HepG2 (cell line): ENCODE data around the gene MGARP. TPM values are rescaled to one million over a fixed set of nuclear protein-coding genes. Genes with fewer than 3 reads are reported as not detected.

Experiments
- CBX5 ChIP-seq: sonication (generic); formaldehyde crosslinking; IDR thresholded peaks from 2 replicates; pipeline ENCODE4 v1.4.0; 2020; ENCODE audit warnings: missing genetic modification reagents, borderline replicate concordance
- FOXC1 ChIP-seq: sonication (generic); formaldehyde crosslinking; IDR thresholded peaks from 2 replicates; pipeline ENCODE4 v1.8.0; 2022; ENCODE audit warnings: mild to moderate bottlenecking, missing genetic modification reagents, borderline replicate concordance
- FOXO1 ChIP-seq: sonication (generic); formaldehyde crosslinking; IDR thresholded peaks from 2 replicates; pipeline ENCODE4 v1.4.0; 2020; ENCODE audit warnings: missing genetic modification reagents
- FOXP1 ChIP-seq, 2 experiments: fragments of 450-650 bp in 1 of 2; IDR thresholded peaks; 2 replicates each; pipeline ENCODE4 v1.6.1; 2017 to 2018; ENCODE audit warnings: antibody characterized with exemption in 1 of 2
- HNRNPH1 ChIP-seq: fragments of 200-400 bp; formaldehyde crosslinking; optimal IDR thresholded peaks from 2 replicates; pipeline ENCODE3; 2017; ENCODE audit warnings: mild to moderate bottlenecking, low read depth, low read length
- KLF16 ChIP-seq, 2 experiments: sonication (generic) in 1 of 2; formaldehyde crosslinking in 1 of 2; IDR thresholded peaks; 2 replicates each; pipeline versions ENCODE4 v1.6.1 to v1.8.0; 2016 to 2023; ENCODE audit warnings: missing genetic modification reagents in 2 of 2, missing compliant biosample characterization in 1 of 2
- NFKB2 ChIP-seq: sonication (generic); formaldehyde crosslinking; IDR thresholded peaks from 2 replicates; pipeline ENCODE4 v1.4.0; 2020; ENCODE audit warnings: missing genetic modification reagents, borderline replicate concordance
- POLR2AphosphoS5 ChIP-seq: IDR thresholded peaks from 2 replicates; pipeline ENCODE4 v1.6.1; 2012; ENCODE audit warnings: low read depth, low read length
- RARG ChIP-seq: sonication (generic); formaldehyde crosslinking; IDR thresholded peaks from 2 replicates; pipeline ENCODE4 v1.4.0; 2020; ENCODE audit warnings: low read depth, mild to moderate bottlenecking, missing genetic modification reagents
- SIN3A ChIP-seq: IDR thresholded peaks from 2 replicates; pipeline ENCODE4 v1.6.1; 2011; ENCODE audit warnings: low read depth, mild to moderate bottlenecking, control low read depth, low read length, borderline replicate concordance
- SMARCE1 ChIP-seq: fragments of 450-650 bp; IDR thresholded peaks from 2 replicates; pipeline ENCODE4 v1.6.1; 2017; ENCODE audit warnings: borderline replicate concordance
- SMYD3 ChIP-seq: sonication (generic); formaldehyde crosslinking; IDR thresholded peaks from 2 replicates; pipeline ENCODE4 v1.8.1; 2023; ENCODE audit warnings: mild to moderate bottlenecking, missing genetic modification reagents
- TAF1 ChIP-seq: sonication (generic); formaldehyde crosslinking; IDR thresholded peaks from 2 replicates; pipeline ENCODE4 v1.4.0; 2020; ENCODE audit warnings: missing genetic modification reagents
- TRIM24 ChIP-seq: sonication (generic); formaldehyde crosslinking; IDR thresholded peaks from 2 replicates; pipeline ENCODE4 v1.8.0; 2022; ENCODE audit warnings: mild to moderate bottlenecking, missing genetic modification reagents
- ZBTB1 ChIP-seq: sonication (generic); formaldehyde crosslinking; IDR thresholded peaks from 2 replicates; pipeline ENCODE4 v1.4.0; 2020; ENCODE audit warnings: missing genetic modification reagents, borderline replicate concordance
- ZEB1 ChIP-seq: IDR thresholded peaks from 2 replicates; pipeline ENCODE4 v1.6.1; 2012; ENCODE audit warnings: mild to moderate bottlenecking, low read depth, inconsistent platforms; ENCODE audit not compliant: insufficient replicate concordance
- ZFX ChIP-seq: sonication (generic); formaldehyde crosslinking; IDR thresholded peaks from 2 replicates; pipeline ENCODE4 v1.4.0; 2020; ENCODE audit warnings: mild to moderate bottlenecking, low read depth, missing genetic modification reagents, moderate library complexity
- ZMYM4 ChIP-seq: sonication (generic); formaldehyde crosslinking; IDR thresholded peaks from 2 replicates; pipeline ENCODE4 v1.8.1; 2023; ENCODE audit warnings: mild to moderate bottlenecking, missing genetic modification reagents
- ZNF101 ChIP-seq: sonication (generic); formaldehyde crosslinking; IDR thresholded peaks from 2 replicates; pipeline ENCODE4 v1.4.0; 2020; ENCODE audit warnings: mild to moderate bottlenecking, low read depth, missing genetic modification reagents, borderline replicate concordance
- ZNF207 ChIP-seq: fragments of 450-650 bp; IDR thresholded peaks from 2 replicates; pipeline ENCODE4 v1.6.1; 2016; ENCODE audit warnings: antibody characterized with exemption, borderline replicate concordance
- ZNF234 ChIP-seq: sonication (generic); formaldehyde crosslinking; conservative IDR thresholded peaks from 2 replicates; pipeline ENCODE4 v1.5.1; 2020; ENCODE audit warnings: mild to moderate bottlenecking, missing genetic modification reagents
- ZNF383 ChIP-seq: sonication (generic); formaldehyde crosslinking; IDR thresholded peaks from 2 replicates; pipeline ENCODE4 v1.4.0; 2020; ENCODE audit warnings: missing genetic modification reagents, mild to moderate bottlenecking, borderline replicate concordance
- ZNF709 ChIP-seq: sonication (generic); formaldehyde crosslinking; IDR thresholded peaks from 2 replicates; pipeline ENCODE4 v1.5.0; 2020; ENCODE audit warnings: mild to moderate bottlenecking, missing genetic modification reagents
- ZNF772 ChIP-seq: sonication (generic); formaldehyde crosslinking; IDR thresholded peaks from 2 replicates; pipeline ENCODE4 v1.5.0; 2020; ENCODE audit warnings: mild to moderate bottlenecking, missing genetic modification reagents
- ZNF839 ChIP-seq: sonication (generic); formaldehyde crosslinking; IDR thresholded peaks from 2 replicates; pipeline ENCODE4 v1.4.0; 2020; ENCODE audit warnings: missing genetic modification reagents, mild to moderate bottlenecking, borderline replicate concordance
- polyA plus RNA-seq, 8 experiments: library from polyadenylated mRNA; depleted of rRNA in 3 of 8; stranded (reverse) in 7 of 8; unstranded in 1 of 8; fragments of >200 nt; fragmentation: Illumina TruSeq in 4 of 8; extraction: Trizol in 4 of 8; gene quantifications; 2 replicates each; pipeline versions ENCODE4 v1.2.1 to v1.2.3, GENCODE V29; 2011 to 2016; ENCODE audit warnings: low read depth in 4 of 8, missing spikeins in 1 of 8, mixed read lengths in 1 of 8; ENCODE audit not compliant: insufficient read depth in 1 of 8
- total RNA-seq, 5 experiments: library from RNA; depleted of rRNA; stranded (reverse); fragments of >200 nt; fragmentation: Illumina TruSeq; extraction: Trizol; gene quantifications; 2 replicates each; pipeline ENCODE4 v1.2.3, GENCODE V29; 2016; ENCODE audit warnings: low read depth in 1 of 5
- TF ChIP-seq, protein P1 (sequence below): sonication (generic); formaldehyde crosslinking; IDR thresholded peaks from 2 replicates; pipeline ENCODE4 v1.5.0; 2020; ENCODE audit warnings: missing genetic modification reagents
- TF ChIP-seq, protein P2 (sequence below): IDR thresholded peaks from 2 replicates; pipeline ENCODE4 v1.6.1; 2016; ENCODE audit warnings: missing compliant biosample characterization, missing genetic modification reagents, borderline replicate concordance

Gene MGARP
- total and polyA plus RNA-seq, 2 of the 13 experiments (the other 11 are each of a cell fraction or from before 2014, with no cell fraction given), result 0.11 to 0.13 TPM

DNA sequence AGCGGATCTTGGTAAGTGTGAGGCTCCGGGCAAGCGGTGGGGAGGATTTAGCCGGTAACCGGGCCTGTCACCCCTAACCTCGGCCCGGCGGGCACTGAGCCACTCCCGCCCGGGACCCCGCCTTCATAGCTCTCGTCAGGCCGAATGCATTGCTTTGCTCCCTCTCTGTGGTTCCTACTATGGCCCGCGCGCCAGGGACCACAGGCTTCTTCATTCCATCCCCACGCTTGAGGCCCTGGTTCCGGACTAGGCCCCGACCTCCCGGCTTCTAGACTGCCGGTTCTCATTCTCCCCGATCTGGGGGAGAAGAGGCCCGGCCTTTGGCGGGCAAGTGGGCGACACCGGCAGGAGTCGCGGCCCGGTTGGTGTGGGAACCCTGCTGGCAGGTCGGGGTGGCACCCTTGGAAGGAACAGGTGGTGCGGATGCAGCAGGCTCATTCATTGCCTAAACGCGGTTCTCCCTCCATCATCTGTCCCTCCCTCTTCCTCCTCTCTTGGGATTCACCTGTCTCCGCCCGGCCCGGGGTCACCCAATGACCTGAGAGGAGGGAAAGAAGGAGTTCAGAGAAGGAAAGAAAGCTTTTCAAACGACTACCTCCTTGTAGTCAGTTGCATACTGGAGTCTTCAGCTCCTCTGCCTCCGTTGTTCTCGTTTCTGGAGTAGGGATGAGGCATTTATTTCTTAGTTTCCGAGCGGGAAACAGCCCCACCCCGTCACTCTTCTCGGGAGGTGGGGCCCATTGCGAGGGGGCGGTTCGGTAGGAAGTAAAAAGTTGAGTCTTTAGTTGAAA is 22.0 kb upstream of the MGARP start, which contains the start of gene NDUFC1 (continued):
- no peak for TF ChIP-seq NFKB2 (CRISPR knock-in tag)
- no peak for TF ChIP-seq ZNF207
- no peak for TF ChIP-seq ZNF383 (CRISPR knock-in tag)
- TF ChIP-seq ZFX, result peak; percentile 79
- TF ChIP-seq CBX5 (CRISPR knock-in tag), result no peak
- no peak for TF ChIP-seq KLF16 (CRISPR knock-in tag; IDR thresholded peaks at IDR 0.05)
- TF ChIP-seq RARG (CRISPR knock-in tag), result no peak
- peak; percentile 44 for TF ChIP-seq ZEB1
- TF ChIP-seq TRIM24 (CRISPR knock-in tag), result no peak
- no peak for TF ChIP-seq ZNF839 (CRISPR knock-in tag)
- no peak for TF ChIP-seq POLR2AphosphoS5
- TF ChIP-seq FOXC1, result 0 out of 2 replicates have a peak, but pooled peaks have one; percentile 54
- TF ChIP-seq SMARCE1, result no peak
- no peak for TF ChIP-seq ZNF101 (CRISPR knock-in tag)
- TF ChIP-seq TAF1 (CRISPR knock-in tag), result no peak
- TF ChIP-seq ZNF709 (CRISPR knock-in tag), result no peak; the same call in 1 of the 2 replicates
- no peak for TF ChIP-seq FOXO1 (CRISPR knock-in tag)
- TF ChIP-seq ZMYM4 (CRISPR knock-in tag), result no peak
- no peak for TF ChIP-seq SMYD3 (CRISPR knock-in tag)
- TF ChIP-seq FOXP1 (IDR thresholded peaks at IDR 0.05), result no peak
- no peak for TF ChIP-seq FOXP1 (CRISPR knock-in tag; IDR thresholded peaks at IDR 0.05)
- TF ChIP-seq, protein P1, sequence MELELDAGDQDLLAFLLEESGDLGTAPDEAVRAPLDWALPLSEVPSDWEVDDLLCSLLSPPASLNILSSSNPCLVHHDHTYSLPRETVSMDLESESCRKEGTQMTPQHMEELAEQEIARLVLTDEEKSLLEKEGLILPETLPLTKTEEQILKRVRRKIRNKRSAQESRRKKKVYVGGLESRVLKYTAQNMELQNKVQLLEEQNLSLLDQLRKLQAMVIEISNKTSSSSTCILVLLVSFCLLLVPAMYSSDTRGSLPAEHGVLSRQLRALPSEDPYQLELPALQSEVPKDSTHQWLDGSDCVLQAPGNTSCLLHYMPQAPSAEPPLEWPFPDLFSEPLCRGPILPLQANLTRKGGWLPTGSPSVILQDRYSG (CRISPR knock-in tag), result no peak
- TF ChIP-seq ZBTB1 (CRISPR knock-in tag), result no peak
- TF ChIP-seq ZNF234 (CRISPR knock-in tag), result 0 out of 2 replicates have a peak, but pooled peaks have one; percentile 41
- TF ChIP-seq, protein P2, sequence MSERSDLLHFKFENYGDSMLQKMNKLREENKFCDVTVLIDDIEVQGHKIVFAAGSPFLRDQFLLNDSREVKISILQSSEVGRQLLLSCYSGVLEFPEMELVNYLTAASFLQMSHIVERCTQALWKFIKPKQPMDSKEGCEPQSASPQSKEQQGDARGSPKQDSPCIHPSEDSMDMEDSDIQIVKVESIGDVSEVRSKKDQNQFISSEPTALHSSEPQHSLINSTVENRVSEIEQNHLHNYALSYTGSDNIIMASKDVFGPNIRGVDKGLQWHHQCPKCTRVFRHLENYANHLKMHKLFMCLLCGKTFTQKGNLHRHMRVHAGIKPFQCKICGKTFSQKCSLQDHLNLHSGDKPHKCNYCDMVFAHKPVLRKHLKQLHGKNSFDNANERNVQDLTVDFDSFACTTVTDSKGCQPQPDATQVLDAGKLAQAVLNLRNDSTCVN (CRISPR knock-in tag), result peak; percentile 32; the same call in 1 of the 2 replicates
- TF ChIP-seq HNRNPH1, result no peak
- no peak for TF ChIP-seq ZNF772 (CRISPR knock-in tag)
- TF ChIP-seq SIN3A, result peak; percentile 5; the same call in 1 of the 2 replicates
